Measurements from ENCODE around the gene TAC3.

Gene TAC3

DNA sequence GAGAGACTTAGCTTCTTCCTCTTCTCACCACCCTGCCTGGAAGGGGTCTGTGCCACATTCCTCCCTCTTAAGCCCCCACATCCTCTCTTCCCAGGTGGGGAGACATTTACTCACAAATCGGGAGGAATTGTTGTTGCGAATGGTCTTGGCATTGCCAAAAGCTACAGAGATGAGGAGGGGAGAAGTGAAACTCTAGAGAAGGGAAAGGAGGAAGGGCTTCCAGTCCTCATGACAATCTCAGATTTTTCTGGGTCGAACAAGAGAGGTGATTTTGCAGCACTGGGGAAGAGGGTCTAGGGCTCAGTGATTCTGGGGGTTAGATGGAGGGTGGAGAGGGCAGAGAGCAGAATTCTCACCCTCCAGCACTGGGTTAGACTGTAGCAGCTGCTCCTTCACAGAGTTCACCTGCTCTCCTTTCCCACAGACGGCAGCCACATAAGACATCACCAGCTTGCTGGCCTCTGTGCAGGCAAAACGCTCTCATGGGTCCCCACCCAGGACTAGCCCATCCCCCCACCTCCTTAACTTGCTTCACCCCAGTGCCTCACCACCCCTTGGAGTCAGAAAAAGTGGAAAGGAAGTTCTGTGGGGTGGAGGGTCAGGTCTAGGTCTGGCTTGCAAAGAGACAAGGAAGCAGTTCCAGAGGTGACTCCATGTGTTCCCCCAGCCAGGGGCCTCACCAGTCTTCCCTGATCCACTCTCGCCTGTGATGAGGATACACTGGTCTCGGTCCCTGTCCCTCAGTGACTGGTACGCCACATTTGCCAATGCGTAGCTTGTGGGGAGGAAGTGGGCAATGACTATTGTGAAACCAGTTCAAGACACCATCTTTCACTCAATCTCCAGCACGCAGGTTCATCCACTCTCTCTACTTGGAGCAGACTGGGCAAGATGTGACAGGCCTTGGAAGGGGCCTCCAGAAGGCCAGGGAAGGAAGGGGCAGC lies 30.9 kb upstream of the TAC3 start:
- no peak overlapping the region for H3K9ac ChIP-seq (ENCODE audit: low read length)
- no peak overlapping the region for H3K27ac ChIP-seq (ENCODE audit: low read depth, low read length)

DNA sequence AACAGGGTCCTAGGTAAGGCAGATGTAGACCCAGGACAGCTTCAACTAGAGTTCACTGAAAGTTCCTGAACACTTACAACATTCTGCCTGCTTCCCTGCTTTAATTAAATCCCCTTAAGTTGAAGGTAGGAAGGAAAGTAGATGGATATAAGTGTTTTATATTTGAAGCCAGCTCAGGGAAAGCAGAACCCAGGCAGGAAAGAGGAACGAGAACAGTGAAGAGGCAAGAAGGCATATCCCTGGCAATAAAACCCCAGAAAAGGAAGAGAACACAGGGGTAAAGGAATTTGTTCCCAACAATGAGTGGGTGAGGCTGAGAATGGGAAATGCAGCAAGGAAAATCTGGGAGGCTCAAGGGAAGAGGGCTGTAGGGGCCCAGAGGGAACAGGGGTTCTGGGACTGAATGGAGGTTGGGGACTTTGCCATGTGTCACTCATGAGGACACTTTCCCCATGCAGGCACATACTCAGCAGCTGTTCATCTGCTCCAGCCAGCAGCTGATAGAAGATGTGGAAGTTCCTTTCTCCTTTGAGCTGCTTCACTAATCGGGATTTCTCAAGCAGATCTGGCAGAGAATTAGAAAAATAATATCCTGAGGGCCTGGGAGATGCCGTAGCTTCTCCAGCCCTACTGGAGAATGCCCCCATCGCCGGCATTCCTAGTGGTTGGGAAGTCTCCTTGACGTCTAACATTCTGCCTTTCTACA lies 29.9 kb upstream of the TAC3 start:
- no peaks in the 10 kb centered on the region for H3K4me1 ChIP-seq (ENCODE audit: control insufficient read depth, insufficient read depth, low read length)
- no peaks in the 10 kb centered on the region for H3K36me3 ChIP-seq (ENCODE audit: control insufficient read depth, insufficient read depth, low read length)
- no peaks in the 10 kb centered on the region for H3K27me3 ChIP-seq (ENCODE audit: control insufficient read depth, insufficient read depth, low read length)
- no peak overlapping the region for H3K27ac ChIP-seq (ENCODE audit: low read depth, low read length)
- no peak overlapping the region for H3K9ac ChIP-seq (ENCODE audit: low read length)
- H3K4me3 ChIP-seq (ENCODE audit: low read length): no peak overlapping the region

More for the DNA sequence above, 30.9 kb upstream of the TAC3 start:
- H3K27me3 ChIP-seq (ENCODE audit: control insufficient read depth, insufficient read depth, low read length): no peaks in the 10 kb centered on the region
- no peaks in the 10 kb centered on the region for H3K36me3 ChIP-seq (ENCODE audit: control insufficient read depth, insufficient read depth, low read length)
- no peaks in the 10 kb centered on the region for H3K4me1 ChIP-seq (ENCODE audit: control insufficient read depth, insufficient read depth, low read length)
- no peak overlapping the region for H3K4me3 ChIP-seq (ENCODE audit: low read length)

DNA sequence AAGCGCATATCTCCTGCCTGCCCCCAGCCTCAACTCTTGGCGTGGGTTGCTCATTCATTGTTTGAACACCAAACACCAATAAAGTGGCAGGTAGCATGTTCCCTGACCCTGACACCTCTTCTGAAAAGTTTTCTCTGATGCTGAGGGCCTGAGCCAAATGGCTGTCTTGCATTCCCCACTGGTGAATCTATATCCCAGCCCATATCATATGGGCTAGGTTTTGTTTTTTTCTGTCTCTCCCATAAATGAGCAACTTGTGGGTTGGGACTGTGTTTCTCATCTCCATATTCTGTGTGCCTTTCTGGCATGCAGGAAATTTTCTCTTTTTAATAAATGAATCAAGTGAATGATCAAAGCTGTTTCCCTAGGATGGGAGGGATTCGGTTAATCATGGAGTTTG lies 28.6 kb upstream of the TAC3 start:
- no peak overlapping the region for H3K4me3 ChIP-seq (ENCODE audit: low read length)
- H3K9ac ChIP-seq (ENCODE audit: low read length): no peak overlapping the region
- no peak overlapping the region for H3K27ac ChIP-seq (ENCODE audit: low read depth, low read length)
- H3K27me3 ChIP-seq (ENCODE audit: control insufficient read depth, insufficient read depth, low read length): no peaks in the 10 kb centered on the region
- H3K4me1 ChIP-seq (ENCODE audit: control insufficient read depth, insufficient read depth, low read length): no peaks in the 10 kb centered on the region
- H3K36me3 ChIP-seq (ENCODE audit: control insufficient read depth, insufficient read depth, low read length): no peaks in the 10 kb centered on the region

DNA sequence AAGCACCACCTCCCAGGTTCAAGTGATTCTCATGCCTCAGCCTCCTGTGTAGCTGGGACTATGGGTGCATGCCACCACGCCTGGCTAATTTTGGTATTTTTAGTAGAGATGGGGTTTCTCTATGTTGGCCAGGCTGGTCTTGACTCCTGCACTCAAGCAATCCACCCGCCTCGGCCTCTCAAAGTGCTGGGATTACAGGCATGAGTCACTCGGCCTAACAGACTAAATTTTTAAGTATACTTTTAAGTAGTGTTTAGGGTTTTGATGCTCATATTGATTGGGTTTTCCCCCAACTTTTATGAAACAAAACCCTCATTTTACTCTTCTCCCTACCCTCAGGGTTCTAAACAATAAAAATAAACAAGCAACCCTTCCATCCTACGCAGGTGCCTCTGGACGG lies 28.1 kb upstream of the TAC3 start:
- Histone ChIP-seq H3K27me3 (ENCODE audit: control insufficient read depth, insufficient read depth, low read length) (no peaks in the 10 kb centered on the region), H3K27ac (ENCODE audit: low read depth, low read length) (no peak overlapping the region), H3K9ac (ENCODE audit: low read length) (no peak overlapping the region), H3K36me3 (ENCODE audit: control insufficient read depth, insufficient read depth, low read length) (no peaks in the 10 kb centered on the region), H3K4me3 (ENCODE audit: low read length) (no peak overlapping the region), H3K4me1 (ENCODE audit: control insufficient read depth, insufficient read depth, low read length) (no peaks in the 10 kb centered on the region)

GRCh38 chr12:57042695-57043094 lies 26.4 kb upstream of the TAC3 start:
- H3K27me3 ChIP-seq (ENCODE audit: control insufficient read depth, insufficient read depth, low read length): no peaks in the 10 kb centered on the region
- H3K27ac ChIP-seq (ENCODE audit: low read depth, low read length): no peak overlapping the region
- no peaks in the 10 kb centered on the region for H3K4me1 ChIP-seq (ENCODE audit: control insufficient read depth, insufficient read depth, low read length)
- H3K4me3 ChIP-seq (ENCODE audit: low read length): no peak overlapping the region
- no peak overlapping the region for H3K9ac ChIP-seq (ENCODE audit: low read length)
- no peaks in the 10 kb centered on the region for H3K36me3 ChIP-seq (ENCODE audit: control insufficient read depth, insufficient read depth, low read length)

- Histone ChIP-seq H3K36me3 (ENCODE audit: control insufficient read depth, insufficient read depth, low read length) (no peaks in the 10 kb centered on the region), H3K27ac (ENCODE audit: low read depth, low read length) (no peak overlapping the region), H3K4me3 (ENCODE audit: low read length) (no peak overlapping the region), H3K4me1 (ENCODE audit: control insufficient read depth, insufficient read depth, low read length) (no peaks in the 10 kb centered on the region), H3K9ac (ENCODE audit: low read length) (no peak overlapping the region), H3K27me3 (ENCODE audit: control insufficient read depth, insufficient read depth, low read length) (no peaks in the 10 kb centered on the region)
These were observed 24.4 kb upstream of the TAC3 start for GRCh38 chr12:57040750-57041149.

DNA sequence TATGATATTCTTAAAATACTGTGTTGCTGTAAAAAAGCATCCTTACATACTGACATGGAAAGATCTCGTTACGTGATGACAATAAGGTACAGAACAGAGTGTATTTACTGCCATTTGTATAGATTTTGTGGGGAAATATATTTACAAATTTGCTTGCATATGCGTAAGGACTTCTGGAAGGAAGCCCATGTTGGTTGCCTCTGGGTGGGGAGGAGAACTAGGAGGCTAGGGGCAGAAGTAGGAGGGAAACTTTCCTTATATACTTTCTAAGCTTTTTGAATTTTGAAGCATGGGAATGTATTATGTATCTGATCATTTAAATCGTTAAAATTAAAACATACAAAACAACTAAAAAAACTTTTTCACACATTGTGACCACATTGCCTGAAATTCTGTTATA lies 23.9 kb upstream of the TAC3 start:
- H3K4me3 ChIP-seq (ENCODE audit: low read length): no peak overlapping the region
- H3K27me3 ChIP-seq (ENCODE audit: control insufficient read depth, insufficient read depth, low read length): no peaks in the 10 kb centered on the region
- H3K27ac ChIP-seq (ENCODE audit: low read depth, low read length): no peak overlapping the region
- no peaks in the 10 kb centered on the region for H3K4me1 ChIP-seq (ENCODE audit: control insufficient read depth, insufficient read depth, low read length)
- H3K9ac ChIP-seq (ENCODE audit: low read length): no peak overlapping the region
- no peaks in the 10 kb centered on the region for H3K36me3 ChIP-seq (ENCODE audit: control insufficient read depth, insufficient read depth, low read length)

GRCh38 chr12:57039016-57039798 lies 22.9 kb upstream of the TAC3 start:
- H3K36me3 ChIP-seq (ENCODE audit: control insufficient read depth, insufficient read depth, low read length): no peaks in the 10 kb centered on the region
- H3K27ac ChIP-seq (ENCODE audit: low read depth, low read length): no peak overlapping the region

DNA sequence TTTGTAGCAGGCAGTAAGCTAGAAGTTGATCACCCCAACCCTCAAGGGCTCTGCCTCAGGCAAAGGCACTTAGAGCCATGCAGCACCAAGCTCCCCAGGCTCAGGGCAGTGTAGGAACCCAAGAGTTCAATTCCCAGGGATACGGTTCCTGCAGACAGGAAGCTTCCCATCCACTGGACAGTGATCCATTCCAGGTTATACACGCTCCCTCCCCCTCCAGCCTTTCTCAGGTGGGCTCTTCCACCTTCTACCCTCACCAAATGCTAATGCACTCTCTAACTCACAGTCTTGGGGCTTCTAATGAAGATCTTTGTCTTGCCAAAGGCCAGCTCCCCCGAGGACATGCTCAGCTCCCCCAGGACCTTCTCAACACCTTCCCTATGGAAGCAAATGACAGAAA lies 20.9 kb upstream of the TAC3 start:
- no peak overlapping the region for H3K4me3 ChIP-seq (ENCODE audit: low read length)
- H3K9ac ChIP-seq (ENCODE audit: low read length): no peak overlapping the region
- H3K27me3 ChIP-seq (ENCODE audit: control insufficient read depth, insufficient read depth, low read length): no peaks in the 10 kb centered on the region
- no peaks in the 10 kb centered on the region for H3K36me3 ChIP-seq (ENCODE audit: control insufficient read depth, insufficient read depth, low read length)
- H3K4me1 ChIP-seq (ENCODE audit: control insufficient read depth, insufficient read depth, low read length): no peaks in the 10 kb centered on the region
- no peak overlapping the region for H3K27ac ChIP-seq (ENCODE audit: low read depth, low read length)

More at GRCh38 chr12:57039016-57039798, 22.9 kb upstream of the TAC3 start:
- H3K4me1 ChIP-seq (ENCODE audit: control insufficient read depth, insufficient read depth, low read length): no peaks in the 10 kb centered on the region
- H3K9ac ChIP-seq (ENCODE audit: low read length): no peak overlapping the region
- no peak overlapping the region for H3K4me3 ChIP-seq (ENCODE audit: low read length)
- H3K27me3 ChIP-seq (ENCODE audit: control insufficient read depth, insufficient read depth, low read length): no peaks in the 10 kb centered on the region

GRCh38 chr12:57033431-57033830 lies 17.1 kb upstream of the TAC3 start:
- Histone ChIP-seq H3K36me3 (ENCODE audit: control insufficient read depth, insufficient read depth, low read length) (no peaks in the 10 kb centered on the region), H3K4me1 (ENCODE audit: control insufficient read depth, insufficient read depth, low read length) (no peaks in the 10 kb centered on the region), H3K4me3 (ENCODE audit: low read length) (no peak overlapping the region), H3K9ac (ENCODE audit: low read length) (no peak overlapping the region), H3K27me3 (ENCODE audit: control insufficient read depth, insufficient read depth, low read length) (no peaks in the 10 kb centered on the region), H3K27ac (ENCODE audit: low read depth, low read length) (no peak overlapping the region)

GRCh38 chr12:57031789-57032188 lies 15.5 kb upstream of the TAC3 start:
- Histone ChIP-seq H3K4me3 (ENCODE audit: low read length) (no peak overlapping the region), H3K27me3 (ENCODE audit: control insufficient read depth, insufficient read depth, low read length) (no peaks in the 10 kb centered on the region), H3K27ac (ENCODE audit: low read depth, low read length) (no peak overlapping the region), H3K9ac (ENCODE audit: low read length) (no peak overlapping the region), H3K4me1 (ENCODE audit: control insufficient read depth, insufficient read depth, low read length) (peaks cover 8% of the 10 kb centered on the region), H3K36me3 (ENCODE audit: control insufficient read depth, insufficient read depth, low read length) (no peaks in the 10 kb centered on the region)

- Histone ChIP-seq H3K36me3 (ENCODE audit: control insufficient read depth, insufficient read depth, low read length) (no peaks in the 10 kb centered on the region), H3K27ac (ENCODE audit: low read depth, low read length) (no peak overlapping the region), H3K9ac (ENCODE audit: low read length) (no peak overlapping the region), H3K4me3 (ENCODE audit: low read length) (no peak overlapping the region), H3K4me1 (ENCODE audit: control insufficient read depth, insufficient read depth, low read length) (peaks cover 13% of the 10 kb centered on the region), H3K27me3 (ENCODE audit: control insufficient read depth, insufficient read depth, low read length) (no peaks in the 10 kb centered on the region)
These were observed 14.9 kb upstream of the TAC3 start for GRCh38 chr12:57031138-57031725.

All from rectal smooth muscle tissue (tissue), 1 donor.